Measurements from ENCODE around the gene OR1K1. TPM values are rescaled to one million over a fixed set of nuclear protein-coding genes. Genes with fewer than 3 reads are reported as not detected.

Gene OR1K1
- total and polyA plus RNA-seq, 9 of the 15 experiments (the other 6 are each of a cell fraction or from before 2014, with no cell fraction given) = not detected

DNA sequence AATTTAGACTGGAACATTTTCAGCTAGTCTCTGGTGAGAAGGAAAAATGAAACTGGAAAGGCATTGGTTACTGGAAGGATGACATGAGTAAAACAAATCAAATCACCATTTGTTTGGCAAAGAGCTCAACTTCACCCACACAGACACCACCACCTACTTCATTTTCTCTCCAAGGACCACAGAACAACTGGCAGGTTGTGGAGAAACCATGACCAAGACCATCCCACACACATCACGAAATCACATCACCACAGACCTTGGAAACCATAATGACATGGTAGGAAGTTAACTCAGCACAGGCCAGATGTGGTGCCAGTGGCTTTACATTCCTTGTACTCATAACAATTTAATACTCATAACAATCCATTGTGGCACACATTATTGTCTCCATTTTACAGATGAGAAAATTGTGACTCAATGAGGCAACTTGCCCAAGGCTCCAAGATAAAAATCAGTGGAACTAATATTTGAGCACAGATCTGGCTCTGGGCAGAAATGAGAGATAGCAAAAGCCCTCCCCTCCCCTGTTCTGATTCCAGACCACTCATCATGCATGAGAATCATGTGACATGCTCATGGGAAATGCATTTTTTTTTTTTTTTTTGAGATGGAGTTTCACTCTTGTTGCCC, 7.5 kb downstream of the OR1K1 start:
- FAIRE-seq = no peak
- no peaks in the 10 kb centered on the region for H4K20me1 ChIP-seq (replicated peaks; ENCODE audit: control insufficient read depth, insufficient read depth, low read length)
- no peaks in the 10 kb centered on the region for H3K79me2 ChIP-seq (ENCODE audit: control insufficient read depth, insufficient read depth, low read length)
- intact Hi-C loops (cut with micrococcal nuclease) = no loop called here
- no peak overlapping the region for H2AFZ ChIP-seq (ENCODE audit: low read depth, low read length)
- H3K9me3 ChIP-seq (replicated peaks; ENCODE audit: control insufficient read depth, insufficient read depth, low read depth, low read length) = no peaks in the 10 kb centered on the region
- 8% methylated on average over 1 of the region's 1 CpG for WGBS (ENCODE audit: insufficient coverage, low coverage, missing lambda C conversion rate)
- no peak for DNase-seq (ENCODE audit: extremely low read depth in 1 of 4, low spot score in 3 of 4)
- BruUV-seq (replicated peaks) = no TSS peak
- H3K9me1 ChIP-seq (ENCODE audit: control insufficient read depth, insufficient read depth, low read length) = no peaks in the 10 kb centered on the region
- no peaks in the 10 kb centered on the region for H3K36me3 ChIP-seq (ENCODE audit: control insufficient read depth, insufficient read depth, low read length)
- in situ Hi-C loops (cut with MboI) = loop anchor here (5.0 kb wide), 1 partner anchor 445 kb away; no protein-coding TSS in a partner anchor
- H3K27me3 ChIP-seq (ENCODE audit: control insufficient read depth in 2 of 2, insufficient read depth in 2 of 2, low read length in 2 of 2) = peaks cover 5 to 25% of the 10 kb centered on the region in 2 experiments; a peak in 4 of 5 replicates
- ATAC-seq = no peak
- H3K4me3 ChIP-seq = no peak overlapping the region
- ChIA-PET POLR2A (no interaction called here), CTCF (ENCODE audit: low intra/inter-chr PET ratio) (no interaction called here)
- H3K4me1 ChIP-seq (replicated peaks in 1 of 2; ENCODE audit: control insufficient read depth in 2 of 2, insufficient read depth in 2 of 2, low read length in 2 of 2) = no peaks in the 10 kb centered on the region; a peak in 1 of 5 replicates
- H3K27ac ChIP-seq (ENCODE audit: extremely low read depth, low read depth, low read length) = no peak overlapping the region
- H3K9ac ChIP-seq (ENCODE audit: insufficient read depth in 1 of 2, low read depth in 2 of 2, low read length in 2 of 2) = no peak overlapping the region
- H3K4me2 ChIP-seq (ENCODE audit: insufficient read depth, low read length) = no peak overlapping the region
- TF ChIP-seq ZNF232 (CRISPR knock-in tag; IDR thresholded peaks at IDR 0.05) = no peak
- TF ChIP-seq, protein P1, sequence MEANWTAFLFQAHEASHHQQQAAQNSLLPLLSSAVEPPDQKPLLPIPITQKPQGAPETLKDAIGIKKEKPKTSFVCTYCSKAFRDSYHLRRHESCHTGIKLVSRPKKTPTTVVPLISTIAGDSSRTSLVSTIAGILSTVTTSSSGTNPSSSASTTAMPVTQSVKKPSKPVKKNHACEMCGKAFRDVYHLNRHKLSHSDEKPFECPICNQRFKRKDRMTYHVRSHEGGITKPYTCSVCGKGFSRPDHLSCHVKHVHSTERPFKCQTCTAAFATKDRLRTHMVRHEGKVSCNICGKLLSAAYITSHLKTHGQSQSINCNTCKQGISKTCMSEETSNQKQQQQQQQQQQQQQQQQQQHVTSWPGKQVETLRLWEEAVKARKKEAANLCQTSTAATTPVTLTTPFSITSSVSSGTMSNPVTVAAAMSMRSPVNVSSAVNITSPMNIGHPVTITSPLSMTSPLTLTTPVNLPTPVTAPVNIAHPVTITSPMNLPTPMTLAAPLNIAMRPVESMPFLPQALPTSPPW (CRISPR knock-in tag; IDR thresholded peaks at IDR 0.05) = no peak
- TF ChIP-seq DPF2 (IDR thresholded peaks at IDR 0.05) = no peak
- TF ChIP-seq HNRNPK (IDR thresholded peaks at IDR 0.05; ENCODE audit: low read depth, low read length, poor library complexity, severe bottlenecking) = no peak
- no peak for TF ChIP-seq FOXM1 (IDR thresholded peaks at IDR 0.05; ENCODE audit: low read depth)
- no peak for TF ChIP-seq FOXM1 (CRISPR knock-in tag; IDR thresholded peaks at IDR 0.05; ENCODE audit: low read depth)
- TF ChIP-seq ZNF41 (CRISPR knock-in tag; conservative IDR thresholded peaks at IDR 0.05) = no peak
- TF ChIP-seq SMAD1 (IDR thresholded peaks at IDR 0.05; ENCODE audit: low read depth, low read length, partially characterized antibody) = no peak
- TF ChIP-seq, protein P2, sequence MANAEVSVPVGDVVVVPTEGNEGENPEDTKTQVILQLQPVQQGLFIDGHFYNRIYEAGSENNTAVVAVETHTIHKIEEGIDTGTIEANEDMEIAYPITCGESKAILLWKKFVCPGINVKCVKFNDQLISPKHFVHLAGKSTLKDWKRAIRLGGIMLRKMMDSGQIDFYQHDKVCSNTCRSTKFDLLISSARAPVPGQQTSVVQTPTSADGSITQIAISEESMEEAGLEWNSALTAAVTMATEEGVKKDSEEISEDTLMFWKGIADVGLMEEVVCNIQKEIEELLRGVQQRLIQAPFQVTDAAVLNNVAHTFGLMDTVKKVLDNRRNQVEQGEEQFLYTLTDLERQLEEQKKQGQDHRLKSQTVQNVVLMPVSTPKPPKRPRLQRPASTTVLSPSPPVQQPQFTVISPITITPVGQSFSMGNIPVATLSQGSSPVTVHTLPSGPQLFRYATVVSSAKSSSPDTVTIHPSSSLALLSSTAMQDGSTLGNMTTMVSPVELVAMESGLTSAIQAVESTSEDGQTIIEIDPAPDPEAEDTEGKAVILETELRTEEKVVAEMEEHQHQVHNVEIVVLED (CRISPR knock-in tag; IDR thresholded peaks at IDR 0.05) = no peak
- no peak for TF ChIP-seq RBM34 (IDR thresholded peaks at IDR 0.05; ENCODE audit: borderline replicate concordance, insufficient read depth, low read length)
- TF ChIP-seq ZNF184 (CRISPR knock-in tag; IDR thresholded peaks at IDR 0.05) = no peak
- no peak for TF ChIP-seq HLTF (IDR thresholded peaks at IDR 0.05)
- TF ChIP-seq BRCA1 (IDR thresholded peaks at IDR 0.05) = no peak
- no peak for TF ChIP-seq BRCA1 (CRISPR knock-in tag; IDR thresholded peaks at IDR 0.05)
- no peak for TF ChIP-seq ZNF444 (CRISPR knock-in tag; IDR thresholded peaks at IDR 0.05)
- no peak for TF ChIP-seq GTF2F1 (IDR thresholded peaks at IDR 0.05; ENCODE audit: low read depth, low read length)
- TF ChIP-seq ZNF175 (CRISPR knock-in tag; IDR thresholded peaks at IDR 0.05; ENCODE audit: low read depth) = no peak
- TF ChIP-seq, protein P3, sequence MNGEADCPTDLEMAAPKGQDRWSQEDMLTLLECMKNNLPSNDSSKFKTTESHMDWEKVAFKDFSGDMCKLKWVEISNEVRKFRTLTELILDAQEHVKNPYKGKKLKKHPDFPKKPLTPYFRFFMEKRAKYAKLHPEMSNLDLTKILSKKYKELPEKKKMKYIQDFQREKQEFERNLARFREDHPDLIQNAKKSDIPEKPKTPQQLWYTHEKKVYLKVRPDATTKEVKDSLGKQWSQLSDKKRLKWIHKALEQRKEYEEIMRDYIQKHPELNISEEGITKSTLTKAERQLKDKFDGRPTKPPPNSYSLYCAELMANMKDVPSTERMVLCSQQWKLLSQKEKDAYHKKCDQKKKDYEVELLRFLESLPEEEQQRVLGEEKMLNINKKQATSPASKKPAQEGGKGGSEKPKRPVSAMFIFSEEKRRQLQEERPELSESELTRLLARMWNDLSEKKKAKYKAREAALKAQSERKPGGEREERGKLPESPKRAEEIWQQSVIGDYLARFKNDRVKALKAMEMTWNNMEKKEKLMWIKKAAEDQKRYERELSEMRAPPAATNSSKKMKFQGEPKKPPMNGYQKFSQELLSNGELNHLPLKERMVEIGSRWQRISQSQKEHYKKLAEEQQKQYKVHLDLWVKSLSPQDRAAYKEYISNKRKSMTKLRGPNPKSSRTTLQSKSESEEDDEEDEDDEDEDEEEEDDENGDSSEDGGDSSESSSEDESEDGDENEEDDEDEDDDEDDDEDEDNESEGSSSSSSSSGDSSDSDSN (IDR thresholded peaks at IDR 0.05; ENCODE audit: borderline replicate concordance in 1 of 2, low read depth in 2 of 2, low read length in 2 of 2) = no peak
